Measurements from ENCODE around the gene HOXA3.

The HOXA3 gene

DNA sequence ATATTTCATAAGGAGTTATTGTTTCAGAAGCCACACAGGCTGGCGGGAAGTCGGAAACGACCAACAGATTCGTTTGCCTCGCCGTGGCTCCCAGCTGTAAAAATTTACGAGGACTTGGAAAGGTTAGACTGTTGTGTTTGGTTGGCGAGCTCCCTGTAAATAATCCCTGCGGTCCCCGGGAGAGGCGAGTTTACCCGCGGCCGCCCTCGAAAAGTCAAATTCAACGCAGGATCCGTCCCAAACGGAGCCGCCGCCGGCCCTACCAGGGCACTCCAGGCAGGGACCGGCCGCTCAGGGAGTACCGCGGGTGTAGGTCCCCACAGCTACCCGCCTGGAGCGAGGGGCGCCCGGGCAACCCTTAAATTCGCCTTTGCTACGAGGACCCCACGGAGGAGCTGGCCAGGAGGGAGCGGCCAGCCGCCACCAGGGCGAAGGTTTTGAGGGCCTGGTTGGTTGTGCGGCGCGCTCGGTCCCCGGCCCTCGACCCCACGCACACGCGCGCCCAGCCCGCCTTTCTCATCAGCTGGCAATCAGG is 13.7 kb upstream of the HOXA3 start:
- no peaks in the 10 kb centered on the region for H3K36me3 ChIP-seq
- H3K9ac ChIP-seq = no peak overlapping the region
- peaks cover 0 to 11% (median 2%) of the 10 kb centered on the region in 10 experiments; a peak in 8 of 20 replicates for H3K4me1 ChIP-seq
- peaks cover 95 to 100% (median 100%) of the 10 kb centered on the region in 11 experiments for H3K27me3 ChIP-seq
- no peak for TF ChIP-seq Cebpa-rat (IDR thresholded peaks at IDR 0.05)
- no peak overlapping the region for H3K4me2 ChIP-seq
- H3K9me3 ChIP-seq (replicated peaks in 1 of 11) = peaks cover 16 to 31% (median 20%) of the 10 kb centered on the region in 11 experiments
- peak overlapping the region in 1 of 10 experiments; percentile 10; a peak in 1 of 20 replicates for H3K4me3 ChIP-seq
- H3K27ac ChIP-seq = no peak overlapping the region
- H4K20me1 ChIP-seq = peaks cover 0 to 91% (median 82%) of the 10 kb centered on the region in 11 experiments; a peak in 18 of 22 replicates

GRCh38 chr7:27165089-27165995 is 13.0 kb upstream of the HOXA3 start, which contains the start of gene HOXA9:
TSS of gene HOXA9 (minus strand) at chr7:27165537. CDS start at chr7:27165457, 80 bp downstream.
- H3K4me1 ChIP-seq = peaks cover 5 to 15% (median 8%) of the 10 kb centered on the region in 10 experiments; a peak in 17 of 20 replicates
- H3K9me3 ChIP-seq (replicated peaks in 1 of 11) = peaks cover 16 to 31% (median 20%) of the 10 kb centered on the region in 11 experiments
- no peaks in the 10 kb centered on the region for H3K36me3 ChIP-seq
- 0 out of 22 replicates have a peak within 1 kb of the TSS, but pooled peaks of 1 of the 11 experiments have one; percentile 13 for H3K4me2 ChIP-seq
- H4K20me1 ChIP-seq = peaks cover 0 to 87% (median 80%) of the 10 kb centered on the region in 11 experiments; a peak in 18 of 22 replicates
- H3K27me3 ChIP-seq = peaks cover 94 to 100% (median 100%) of the 10 kb centered on the region in 11 experiments
- no peak for TF ChIP-seq Cebpa-rat (IDR thresholded peaks at IDR 0.05)
- no peak within 1 kb of the TSS for H3K27ac ChIP-seq
- peak within 1 kb of the TSS in 1 of 10 experiments; percentile 10; a peak in 1 of 20 replicates for H3K4me3 ChIP-seq
- no peak within 1 kb of the TSS for H3K9ac ChIP-seq

DNA sequence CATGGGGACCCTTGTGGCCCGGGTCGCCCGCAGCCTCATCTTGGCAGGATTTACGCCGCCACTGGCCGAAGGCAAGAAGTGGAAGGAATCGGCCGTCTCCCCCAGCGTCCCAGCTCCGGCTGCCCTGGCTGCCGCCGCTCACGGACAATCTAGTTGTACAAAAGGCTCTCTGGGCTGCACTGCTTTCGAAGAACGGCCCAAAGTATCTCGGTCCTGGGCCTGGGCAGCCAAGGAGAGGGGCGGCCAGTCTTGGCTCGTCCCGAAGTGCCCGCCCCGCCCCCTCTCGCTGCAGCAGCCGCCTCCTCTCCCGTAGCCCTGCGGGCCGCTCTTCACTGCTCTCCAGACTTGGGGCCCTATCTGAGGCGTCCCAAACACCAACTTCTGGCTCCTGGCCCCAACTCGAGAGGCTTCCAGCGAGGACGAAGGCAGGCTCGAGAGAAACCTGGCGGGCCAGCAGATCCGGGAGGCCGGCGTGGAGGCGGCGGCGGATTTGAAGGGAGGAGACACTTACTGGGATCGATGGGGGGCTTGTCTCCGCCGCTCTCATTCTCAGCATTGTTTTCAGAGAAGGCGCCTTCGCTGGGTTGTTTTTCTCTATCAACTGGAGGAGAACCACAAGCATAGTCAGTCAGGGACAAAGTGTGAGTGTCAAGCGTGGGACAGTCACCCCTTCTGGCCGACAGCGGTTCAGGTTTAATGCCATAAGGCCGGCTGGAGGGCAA is 12.1 kb upstream of the HOXA3 start:
- Histone ChIP-seq H3K4me1 (peaks cover 8 to 21% (median 13%) of the 10 kb centered on the region in 10 experiments; a peak in 18 of 20 replicates), H3K4me2 (0 out of 22 replicates have a peak overlapping the region, but pooled peaks of 1 of the 11 experiments have one; percentile 13), H3K9ac (no peak overlapping the region), H3K27me3 (peaks cover 94 to 100% (median 100%) of the 10 kb centered on the region in 11 experiments), H3K36me3 (no peaks in the 10 kb centered on the region), H3K4me3 (no peak overlapping the region), H3K27ac (no peak overlapping the region), H4K20me1 (peaks cover 0 to 86% (median 80%) of the 10 kb centered on the region in 11 experiments; a peak in 18 of 22 replicates), H3K9me3 (replicated peaks in 1 of 11) (peaks cover 16 to 31% (median 20%) of the 10 kb centered on the region in 11 experiments)
- no peak for TF ChIP-seq Cebpa-rat (IDR thresholded peaks at IDR 0.05)

GRCh38 chr7:27164045-27164366 is 11.6 kb upstream of the HOXA3 start:
- H3K4me3 ChIP-seq = no peak overlapping the region
- H3K36me3 ChIP-seq = no peaks in the 10 kb centered on the region
- TF ChIP-seq Cebpa-rat (IDR thresholded peaks at IDR 0.05) = no peak
- H3K9me3 ChIP-seq (replicated peaks in 1 of 11) = peaks cover 16 to 31% (median 20%) of the 10 kb centered on the region in 11 experiments
- peaks cover 8 to 21% (median 13%) of the 10 kb centered on the region in 10 experiments; a peak in 18 of 20 replicates for H3K4me1 ChIP-seq
- H3K9ac ChIP-seq = no peak overlapping the region
- H3K4me2 ChIP-seq = 0 out of 22 replicates have a peak overlapping the region, but pooled peaks of 1 of the 11 experiments have one; percentile 13
- H3K27me3 ChIP-seq = peaks cover 94 to 100% (median 100%) of the 10 kb centered on the region in 11 experiments
- peaks cover 0 to 86% (median 80%) of the 10 kb centered on the region in 11 experiments; a peak in 18 of 22 replicates for H4K20me1 ChIP-seq
- H3K27ac ChIP-seq = no peak overlapping the region

- Histone ChIP-seq H3K4me2 (no peak overlapping the region), H3K9me3 (replicated peaks in 1 of 11) (peaks cover 16 to 31% (median 23%) of the 10 kb centered on the region in 11 experiments), H4K20me1 (peaks cover 0 to 86% (median 80%) of the 10 kb centered on the region in 11 experiments; a peak in 18 of 22 replicates), H3K27me3 (peaks cover 94 to 100% (median 100%) of the 10 kb centered on the region in 11 experiments), H3K27ac (no peak overlapping the region), H3K36me3 (no peaks in the 10 kb centered on the region), H3K9ac (no peak overlapping the region), H3K4me3 (no peak overlapping the region), H3K4me1 (peaks cover 8 to 21% (median 13%) of the 10 kb centered on the region in 10 experiments; a peak in 18 of 20 replicates)
- no peak for TF ChIP-seq Cebpa-rat (IDR thresholded peaks at IDR 0.05)
These were observed 11.1 kb upstream of the HOXA3 start for GRCh38 chr7:27163288-27164044.

- Histone ChIP-seq H3K4me3 (no peak overlapping the region), H3K4me2 (no peak overlapping the region), H3K9me3 (replicated peaks in 1 of 11) (peaks cover 16 to 37% (median 28%) of the 10 kb centered on the region in 11 experiments), H3K4me1 (peaks cover 8 to 21% (median 13%) of the 10 kb centered on the region in 10 experiments; a peak in 18 of 20 replicates), H3K27me3 (peaks cover 94 to 100% (median 100%) of the 10 kb centered on the region in 11 experiments), H3K27ac (no peak overlapping the region), H3K36me3 (no peaks in the 10 kb centered on the region), H4K20me1 (peaks cover 0 to 86% (median 79%) of the 10 kb centered on the region in 11 experiments; a peak in 18 of 22 replicates), H3K9ac (no peak overlapping the region)
- no peak for TF ChIP-seq Cebpa-rat (IDR thresholded peaks at IDR 0.05)
These were observed 10.3 kb upstream of the HOXA3 start for GRCh38 chr7:27162561-27163287.

Measured in BLaER1 treated with 17β-estradiol and CSF1 and Interleukin-3, amounts not matched to agents 10 nM and 100 nM (cell line).